Dedifferentiated amniotic fluid mesenchymal stem cell (primary cell): ENCODE results near the gene TAP2.

ENCODE experiments used
- DNase-seq: peaks from one replicate; pipeline ENCODE4 v3.0.0-alpha.2; 2016; ENCODE audit errors: extremely low spot score

TAP2 gene

DNA sequence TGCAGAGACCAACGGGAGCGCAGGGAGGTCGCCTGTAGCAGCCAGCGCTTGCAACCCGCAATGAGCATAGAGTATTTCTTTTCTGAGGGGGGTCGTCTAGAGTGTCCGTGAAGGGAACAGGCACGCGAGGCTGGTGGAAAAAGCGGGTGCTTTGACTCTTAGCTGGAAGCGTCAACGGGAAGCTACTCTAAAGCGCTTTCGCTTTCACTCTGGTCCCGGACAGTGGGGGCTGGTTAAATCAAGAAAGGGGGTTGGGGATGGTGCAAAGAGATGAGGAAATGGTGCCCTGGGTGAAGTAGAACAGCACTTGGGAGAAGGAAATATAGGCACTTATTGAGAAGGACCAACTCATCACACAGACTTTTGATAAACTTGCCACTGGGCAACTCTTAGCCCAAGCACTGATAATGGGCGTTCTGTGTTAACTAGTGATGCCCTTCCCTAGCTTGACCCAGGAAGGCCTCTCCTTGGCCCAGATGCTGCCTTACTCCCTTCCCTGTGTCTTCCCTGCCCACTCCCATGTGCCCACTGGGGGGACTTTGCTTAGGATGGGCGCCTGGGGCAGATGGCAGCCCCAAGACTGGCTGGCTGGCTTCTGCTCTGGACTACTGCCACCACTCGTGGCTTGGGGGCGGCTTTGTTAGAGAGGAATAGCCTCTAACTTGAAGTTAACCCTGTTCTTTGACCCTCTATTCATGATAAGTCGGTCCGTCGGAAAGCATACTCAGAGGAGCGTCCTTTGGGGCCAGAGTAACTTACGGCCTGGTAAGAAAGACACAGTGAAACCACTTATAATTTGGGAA lies 16.0 kb upstream of the TAP2 start:
- peak; percentile 16 for DNase-seq

GRCh38 chr6:32853541-32854375 lies 15.2 kb upstream of the TAP2 start, which contains the start of the genes PSMB9 and TAP1:
Gene PSMB9, plus strand, starts transcription at chr6:32854192. Its CDS starts 38 bp downstream, at chr6:32854230.
Gene TAP1, minus strand, starts transcription at chr6:32853704. Its CDS starts 68 bp downstream, at chr6:32853636.
- peak; percentile 90 for DNase-seq

- DNase-seq = peak; percentile 20
These were observed 14.5 kb upstream of the TAP2 start for GRCh38 chr6:32852844-32853540.

- no peak for DNase-seq
These were observed 13.7 kb upstream of the TAP2 start for GRCh38 chr6:32852018-32852843.

GRCh38 chr6:32851025-32851424 lies 12.5 kb upstream of the TAP2 start:
- DNase-seq = no peak

DNA sequence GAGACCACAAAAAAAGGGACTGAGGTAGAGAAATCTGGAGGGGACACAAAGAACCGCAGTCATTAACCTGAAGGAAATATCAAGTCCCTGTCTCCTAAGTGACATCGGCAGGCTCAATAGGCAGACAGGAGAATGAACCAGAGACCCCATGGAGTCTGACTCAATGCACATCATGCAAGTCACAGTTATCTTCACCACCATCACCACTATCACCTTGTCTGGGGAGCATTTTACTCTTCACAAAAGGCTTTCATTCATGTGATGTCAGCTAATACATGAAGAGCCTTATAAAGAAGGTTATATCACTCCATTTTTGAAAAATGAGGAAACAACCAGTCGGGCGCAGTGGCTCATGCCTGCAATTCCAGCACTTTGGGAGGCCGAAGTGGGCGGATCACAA lies 10.6 kb upstream of the TAP2 start:
- DNase-seq = no peak

- no peak for DNase-seq
These were observed 9.3 kb upstream of the TAP2 start for GRCh38 chr6:32847795-32848194.

GRCh38 chr6:32847004-32847403 lies 8.5 kb upstream of the TAP2 start:
- no peak for DNase-seq

DNA sequence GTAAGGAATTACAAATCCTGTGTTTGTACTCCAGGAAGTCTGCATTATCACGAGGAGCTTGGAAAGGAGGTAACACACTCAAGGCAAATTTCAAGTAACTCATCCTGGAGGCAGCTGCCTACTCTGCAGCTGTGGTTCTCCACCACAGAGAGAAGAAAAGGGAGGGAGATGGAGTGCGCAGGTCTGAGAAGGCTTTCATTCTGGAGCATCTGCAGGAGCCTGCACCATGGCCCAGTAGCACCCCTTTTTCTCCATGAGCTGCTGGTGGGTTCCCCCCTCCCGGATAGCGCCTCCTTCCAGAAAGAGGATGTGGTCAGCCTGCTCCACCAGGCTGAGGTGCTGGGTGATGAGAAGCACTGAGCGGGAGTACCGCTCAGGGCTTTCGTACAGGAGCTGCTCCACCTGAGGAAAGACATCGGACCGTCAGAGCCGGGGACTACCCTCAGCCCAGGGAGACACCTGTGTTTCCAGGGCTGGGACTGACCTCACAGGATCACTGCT lies 6.9 kb upstream of the TAP2 start:
- no peak for DNase-seq

GRCh38 chr6:32844839-32845383 lies 6.4 kb upstream of the TAP2 start:
- DNase-seq = no peak

- peak; percentile 93 for DNase-seq
These were observed 5.7 kb upstream of the TAP2 start, which contains the start of gene PSMB8 for GRCh38 chr6:32843979-32844838. Gene PSMB8, minus strand, starts transcription at chr6:32844047. Its CDS starts 51 bp downstream, at chr6:32843996.

DNA sequence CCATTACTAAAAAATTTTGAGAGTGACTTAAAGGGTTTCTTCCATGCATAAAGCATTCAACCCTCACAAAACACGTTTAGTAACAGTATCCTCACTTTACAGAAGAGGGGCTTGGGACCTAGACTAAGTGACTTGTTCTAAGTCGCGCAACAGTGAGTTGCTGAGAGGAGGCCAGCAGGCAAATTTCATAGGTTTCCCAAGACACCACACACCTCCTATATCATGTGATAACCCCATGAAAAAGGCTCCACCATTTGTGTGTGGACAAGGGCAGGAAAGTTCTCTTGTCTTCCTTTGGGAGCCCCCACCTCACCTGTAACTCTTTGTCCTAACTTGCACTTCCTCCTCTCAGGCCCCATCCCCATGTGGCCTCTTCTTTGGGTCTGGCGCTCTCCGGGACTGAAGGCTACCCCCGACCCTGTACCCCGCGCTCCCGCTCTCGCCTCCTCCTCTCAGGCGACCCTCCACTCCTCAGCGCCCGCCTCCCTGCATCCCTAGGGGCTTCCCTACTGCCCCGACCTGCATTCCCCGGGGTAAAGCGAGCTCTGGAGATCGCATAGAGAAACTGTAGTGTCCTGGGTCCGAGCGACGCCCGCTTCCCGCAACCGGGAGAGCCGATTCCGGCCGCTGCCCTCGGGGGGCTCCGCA lies 4.9 kb upstream of the TAP2 start:
- DNase-seq = no peak

DNA sequence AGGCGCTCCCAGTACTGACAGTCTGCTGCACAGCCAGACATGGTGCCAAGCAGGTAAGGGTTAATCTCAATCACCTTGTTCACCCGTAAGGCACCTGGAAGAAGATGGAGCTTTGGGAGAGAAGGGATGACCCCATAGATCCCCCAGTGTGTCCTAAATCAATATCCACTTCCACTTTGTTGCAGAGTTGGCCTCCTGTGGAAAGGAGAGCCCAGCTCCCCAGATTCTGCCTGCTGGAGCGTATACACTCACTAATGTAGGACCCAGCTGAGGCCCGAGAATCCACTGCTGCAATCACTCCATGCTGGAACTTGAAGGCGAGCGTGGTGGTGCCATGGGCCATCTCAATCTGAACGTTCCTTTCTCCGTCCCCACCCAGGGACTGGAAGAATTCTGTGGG lies 4.2 kb upstream of the TAP2 start:
- DNase-seq = no peak

- DNase-seq = no peak
These were observed 3.6 kb upstream of the TAP2 start for GRCh38 chr6:32842021-32842650.

- DNase-seq = no peak
These were observed 2.2 kb upstream of the TAP2 start for GRCh38 chr6:32840604-32841246.

DNA sequence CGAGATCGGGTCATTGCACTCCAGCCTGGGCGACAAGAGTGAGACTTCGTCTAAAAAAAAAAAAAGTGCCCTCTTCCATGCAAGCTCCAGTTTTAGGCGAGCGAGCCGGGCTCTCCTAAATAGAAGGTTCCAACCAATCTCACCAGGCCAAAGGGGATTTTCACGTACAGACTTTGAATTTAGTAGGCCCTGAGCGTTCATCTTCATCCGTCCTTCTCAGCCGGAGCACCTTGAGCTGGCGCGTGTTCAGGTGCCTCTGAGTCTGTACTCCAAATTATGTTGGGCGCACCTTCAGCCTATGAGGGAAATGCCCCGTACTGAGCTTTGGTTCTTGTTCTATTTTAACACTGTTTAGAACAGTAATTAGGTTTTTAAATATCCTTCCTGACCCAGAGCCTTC lies 817 bp upstream of the TAP2 start:
- no peak for DNase-seq

GRCh38 chr6:32837651-32838113 lies 857 bp downstream of the TAP2 start:
- no peak for DNase-seq

GRCh38 chr6:32836873-32837272 lies 1.7 kb downstream of the TAP2 start:
- DNase-seq = no peak
